Heart left ventricle (tissue), 16 donors: Measurements from ENCODE around the gene CLSTN3. TPM values are rescaled to one million over a fixed set of nuclear protein-coding genes. Genes with fewer than 3 reads are reported as not detected.

ENCODE experiments used
- ATAC-seq, 4 donors: fragments of 200-7000 bp; cut with Tn5 transposase; one replicate each; pipeline ENCODE4 v1.9.1; 2020 to 2022; ENCODE audit warnings: moderate library complexity in 4 of 4, mild to moderate bottlenecking in 3 of 4, moderate number of reproducible peaks in 1 of 4
- DNase-seq, 5 donors: peaks; one replicate each; pipeline ENCODE4 v3.0.0-alpha.2; 2020
- H3K27ac ChIP-seq, 12 donors: fragments of 200-600 bp; sonication (generic) in 4 of 12; one replicate each; pipeline versions ENCODE4 v1.5.0 to v1.8.0; 2016 to 2022; ENCODE audit warnings: mild to moderate bottlenecking in 2 of 12
- H3K27me3 ChIP-seq, 9 donors: fragments of 200-600 bp; sonication (generic) in 2 of 9; one replicate each; pipeline versions ENCODE4 v1.5.1 to v1.8.0; 2016 to 2022; ENCODE audit warnings: mild to moderate bottlenecking in 3 of 9
- H3K36me3 ChIP-seq, 9 donors: fragments of 200-600 bp; sonication (generic) in 2 of 9; one replicate each; pipeline versions ENCODE4 v1.5.0 to v1.8.0; 2018 to 2022; ENCODE audit warnings: mild to moderate bottlenecking in 2 of 9
- H3K4me1 ChIP-seq, 12 donors: fragments of 200-600 bp; sonication (generic) in 4 of 12; one replicate each; pipeline versions ENCODE4 v1.5.0 to v1.8.0; 2016 to 2022; ENCODE audit warnings: mild to moderate bottlenecking in 3 of 12
- H3K4me3 ChIP-seq, 12 donors: fragments of 200-600 bp; sonication (generic) in 4 of 12; one replicate each; pipeline versions ENCODE4 v1.5.0 to v1.8.0; 2017 to 2022; ENCODE audit warnings: mild to moderate bottlenecking in 9 of 12, moderate library complexity in 4 of 12
- H3K9me3 ChIP-seq, 12 donors: fragments of 200-600 bp; sonication (generic) in 4 of 12; one replicate each; pipeline versions ENCODE4 v1.5.0 to v1.8.0; 2016 to 2022; ENCODE audit warnings: mild to moderate bottlenecking in 1 of 12
- CTCF ChIP-seq, 12 donors: fragments of 200-600 bp; sonication (generic) in 4 of 12; IDR thresholded peaks; one replicate each; pipeline versions ENCODE4 v1.5.0 to v1.8.0; 2018 to 2022; ENCODE audit warnings: antibody characterized with exemption in 12 of 12, mild to moderate bottlenecking in 5 of 12
- POLR2A ChIP-seq, 2 donors: fragments of 450-650 bp; IDR thresholded peaks; one replicate each; pipeline ENCODE4 v1.6.1; 2017; ENCODE audit warnings: antibody characterized with exemption in 2 of 2, mild to moderate bottlenecking in 2 of 2, moderate library complexity in 2 of 2
- WGBS, 4 donors: extraction: QIAGEN DNeasy Blood & Tissue Kit in 2 of 4; methylation state at CpG; one replicate each; pipeline versions ENCODE4 v1.1.5 to v1.1.7; 2013 to 2018; 5-methylcytosine and 5-hydroxymethylcytosine counted together
- intact Hi-C, 10 donors: fragments of 100-400 bp; cut with DNase I; formaldehyde crosslinking; loops; one replicate each; pipeline versions ENCODE4 v1.11.1 to v1.14.2; 2022
- polyA plus RNA-seq, 2 donors: library from polyadenylated mRNA; stranded (reverse); fragments of 200-250 nt; gene quantifications; one replicate each; pipeline ENCODE4 v1.2.3, GENCODE V29; 2013
- total RNA-seq, 9 donors: library from RNA; depleted of rRNA in 2 of 9; stranded (reverse); fragments of >200 nt in 2 of 9; fragmentation: NEBNext Ultra II Directional in 3 of 9; extraction: Animal tissue kit (Norgen Biotek cat#: 25700) in 3 of 9; gene quantifications; one replicate each; pipeline versions ENCODE4 v1.1.0 to v1.2.4, GENCODE V29; 2016 to 2023
- donor health status: ischemic (EF 13 %, LVEDD 7.1; RV severe dilation, severe dysfunction).
- donor health status: healthy with polysubstance abuse.
- donor health status: DM: no; HTN: yes; CAD: no.
- donor health status: DM: no; HTN: no; CAD: no.
- donor health status: ischemic (EF 25% LVEDD 6.9; RV normal size, moderate dysfunction).
- donor health status: ischemic (EF 25% LVEDD 5.7; RV mildly dilated, moderate dysfunction).
- donor health status: healthy.
- donor health status: DM: yes; HTN: yes; CAD: no.
- donor health status: ischemic (EF 35%, LVEDD 5.7; RV mildly dilated, moderate dysfunction).
- donor health status: nonischemic (EF 11% LVEDD 7.7; RV severe dilation, severe dysfunction).
- donor health status: DM: yes; HTN: yes; CAD: no.
- donor health status: PGD.
- donor health status: ischemic (EF 29% LVEDD 5.4; RV normal size, mild dysfunction).
- donor health status: nonischemic (EF 23%, LVEDD 6.1; RV moderate dilation, normal function).

The CLSTN3 gene
- total and polyA plus RNA-seq, 11 donors: 3.1 to 18.7 (median 4.1) TPM

GRCh38 chr12:7127916-7128626, 2.1 kb upstream of the CLSTN3 start:
- H3K27ac ChIP-seq: no peak overlapping the region
- ATAC-seq: no peak
- H3K4me3 ChIP-seq: no peak overlapping the region

GRCh38 chr12:7128681-7129286, 1.4 kb upstream of the CLSTN3 start, which contains the start of gene RBP5:
Gene RBP5 (minus strand): TSS chr12:7128889. CDS start chr12:7128775, 114 bp downstream.
- H3K27ac ChIP-seq: peak within 1 kb of the TSS in 10 of 12 donors; percentile 6 to 70 (median 40)
- H3K9me3 ChIP-seq: no peaks in the 10 kb centered on the region
- intact Hi-C loops: no loop called here
- peaks cover 0 to 29% (median 20%) of the 10 kb centered on the region in 12 donors for H3K4me1 ChIP-seq
- TF ChIP-seq POLR2A (IDR thresholded peaks at IDR 0.05): no peak
- H3K4me3 ChIP-seq: peak within 1 kb of the TSS; percentile 50 to 78 (median 64)
- 47 to 65% (median 58%) methylated on average over 6 to 7 of the region's 7 CpGs for WGBS, 4 donors
- H3K36me3 ChIP-seq: no peaks in the 10 kb centered on the region
- DNase-seq: no peak
- ATAC-seq: no peak
- H3K27me3 ChIP-seq: peaks cover 0 to 19% (median 0%) of the 10 kb centered on the region in 9 donors

More at GRCh38 chr12:7127916-7128626, 2.1 kb upstream of the CLSTN3 start:
- WGBS, 4 donors: 88 to 96% (median 89%) methylated on average over 16 to 17 of the region's 17 CpGs
- no peak for TF ChIP-seq POLR2A (IDR thresholded peaks at IDR 0.05)
- TF ChIP-seq CTCF (IDR thresholded peaks at IDR 0.05): no peak
- peaks cover 0 to 19% (median 0%) of the 10 kb centered on the region in 9 donors for H3K27me3 ChIP-seq
- intact Hi-C loops: no loop called here
- DNase-seq: no peak
- H3K36me3 ChIP-seq: no peaks in the 10 kb centered on the region
- H3K9me3 ChIP-seq: no peaks in the 10 kb centered on the region
- H3K4me1 ChIP-seq: peaks cover 0 to 36% (median 24%) of the 10 kb centered on the region in 12 donors

GRCh38 chr12:7129287-7129871, 792 bp upstream of the CLSTN3 start:
- 6 to 14% (median 8%) methylated on average over 15 to 19 of the region's 19 CpGs for WGBS, 4 donors
- TF ChIP-seq POLR2A (IDR thresholded peaks at IDR 0.05): no peak
- TF ChIP-seq CTCF (IDR thresholded peaks at IDR 0.05): no peak
- Histone ChIP-seq H3K4me1 (peaks cover 0 to 29% (median 19%) of the 10 kb centered on the region in 12 donors), H3K9me3 (no peaks in the 10 kb centered on the region), H3K36me3 (peaks cover 0 to 5% (median 0%) of the 10 kb centered on the region in 9 donors), H3K4me3 (peak overlapping the region; percentile 50 to 78 (median 64)), H3K27me3 (peaks cover 0 to 19% (median 0%) of the 10 kb centered on the region in 9 donors), H3K27ac (peak overlapping the region in 10 of 12 donors; percentile 6 to 70 (median 40))
- intact Hi-C loops: no loop called here
- DNase-seq: no peak
- ATAC-seq: no peak

DNA sequence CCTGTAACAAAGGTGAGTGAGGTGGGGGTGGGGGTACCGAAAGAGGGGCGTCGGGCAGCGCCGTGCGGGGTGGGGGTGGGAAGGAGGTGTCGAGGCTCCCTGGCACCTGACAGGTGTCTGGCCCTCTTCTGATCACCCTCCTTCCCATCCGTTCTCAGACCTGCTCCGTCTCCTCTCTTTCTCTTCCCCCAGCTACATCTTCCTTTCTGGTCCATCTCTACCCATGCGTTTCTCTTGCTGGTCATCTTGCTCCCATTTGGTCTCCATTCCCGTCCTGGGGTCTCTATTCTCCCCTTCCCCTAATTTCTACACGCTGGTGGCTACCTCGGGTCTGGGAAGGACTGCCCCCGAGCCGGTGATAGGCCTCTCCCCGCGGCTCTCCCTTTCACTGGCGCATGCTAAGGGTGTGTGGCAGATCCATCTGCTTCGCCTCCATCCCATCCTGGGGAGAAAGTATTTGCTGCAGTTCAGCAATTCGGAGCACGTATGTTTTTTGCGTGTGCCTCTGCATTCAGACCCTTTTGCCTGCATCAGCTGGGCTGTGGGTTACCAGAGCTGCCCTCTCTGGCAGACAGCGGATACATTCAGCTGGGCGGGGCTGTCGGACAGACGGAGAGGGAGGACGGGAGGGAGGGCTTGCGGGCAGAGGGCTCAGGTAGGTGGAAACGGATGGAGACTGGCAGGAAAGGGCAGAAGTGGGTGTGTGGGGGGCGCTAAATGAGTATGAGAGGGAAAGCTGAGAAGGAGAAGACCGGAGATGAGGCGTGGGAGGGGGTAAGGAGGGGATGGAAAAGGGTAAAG, 730 bp downstream of the CLSTN3 start:
- ATAC-seq: peak; percentile 27 to 61 (median 56)
- Histone ChIP-seq H3K36me3 (peaks cover 0 to 15% (median 0%) of the 10 kb centered on the region in 9 donors), H3K9me3 (no peaks in the 10 kb centered on the region), H3K4me3 (peak overlapping the region; percentile 50 to 78 (median 64)), H3K27me3 (peaks cover 0 to 19% (median 0%) of the 10 kb centered on the region in 9 donors), H3K27ac (peak overlapping the region in 9 of 12 donors; percentile 6 to 71 (median 54)), H3K4me1 (peaks cover 0 to 29% (median 19%) of the 10 kb centered on the region in 12 donors)
- intact Hi-C loops: loop anchor here in 1 of 10 donors (1.0 kb wide), 1 partner anchor 38 kb away; no protein-coding TSS in a partner anchor
- no peak for TF ChIP-seq CTCF (IDR thresholded peaks at IDR 0.05)
- no peak for TF ChIP-seq POLR2A (IDR thresholded peaks at IDR 0.05)
- peak; percentile 34 to 73 (median 59) for DNase-seq
- WGBS, 4 donors: 4 to 8% (median 6%) methylated on average over 32 of the region's 32 CpGs
